Keratinocyte (primary cell): ENCODE data around the gene ERF. TPM values are rescaled to one million over a fixed set of nuclear protein-coding genes. Genes with fewer than 3 reads are reported as not detected.
A peak's percentile ranks its signal among the peaks of the same experiment; 100 is the strongest.

Source experiments
- DNase-seq: peaks from one replicate; pipeline ENCODE4 v3.0.0-alpha.2; 2011; ENCODE audit warnings: low read depth, missing footprints, low spot score
- FAIRE-seq: peaks from 2 replicates; lab custom pipeline; 2011; peaks lifted over from hg19 to GRCh38; lab: Jason Lieb, UNC
- H2AFZ ChIP-seq: 2 replicates; pipeline ENCODE4 v1.6.0; 2012; ENCODE audit warnings: low read length, control low read depth, inconsistent platforms; ENCODE audit not compliant: control insufficient read depth
- H3K27ac ChIP-seq: 2 replicates; pipeline ENCODE4 v1.5.1; 2011; ENCODE audit warnings: low read length; ENCODE audit not compliant: control insufficient read depth, insufficient read depth
- H3K27me3 ChIP-seq: 3 replicates; pipeline ENCODE4 v1.6.0; 2011; ENCODE audit warnings: low read length; ENCODE audit not compliant: control insufficient read depth, insufficient read depth; ENCODE audit errors: extremely low read depth
- H3K36me3 ChIP-seq, 2 experiments: 2 replicates in 1 of 2; 3 replicates in 1 of 2; pipeline ENCODE4 v1.5.1; 2011; ENCODE audit warnings: low read length in 2 of 2, mild to moderate bottlenecking in 1 of 2; ENCODE audit not compliant: control insufficient read depth in 2 of 2, insufficient read depth in 2 of 2; ENCODE audit errors: extremely low read depth in 1 of 2
- H3K4me1 ChIP-seq: 3 replicates; pipeline ENCODE4 v1.5.1; 2011; ENCODE audit warnings: low read length; ENCODE audit not compliant: control insufficient read depth, insufficient read depth; ENCODE audit errors: extremely low read depth
- H3K4me2 ChIP-seq: 3 replicates; pipeline ENCODE4 v1.6.0; 2011; ENCODE audit warnings: low read depth, low read length; ENCODE audit not compliant: control insufficient read depth, insufficient read depth; ENCODE audit errors: extremely low read depth
- H3K4me3 ChIP-seq, 3 experiments: fragments of 200-600 bp in 1 of 3; sonication (generic) in 1 of 3; 2 replicates in 2 of 3; 3 replicates in 1 of 3; pipeline ENCODE4 v1.5.1; 2011 to 2016; ENCODE audit warnings: low read length in 3 of 3, mild to moderate bottlenecking in 3 of 3, control low read depth in 2 of 3, inconsistent platforms in 1 of 3, low read depth in 1 of 3, mixed read lengths in 1 of 3, mixed run types in 1 of 3, moderate library complexity in 1 of 3; ENCODE audit not compliant: control insufficient read depth in 2 of 3, insufficient read depth in 2 of 3; ENCODE audit errors: extremely low read depth in 1 of 3
- H3K79me2 ChIP-seq: 2 replicates; pipeline ENCODE4 v1.6.0; 2012; ENCODE audit warnings: low read length; ENCODE audit not compliant: control insufficient read depth, insufficient read depth
- H3K9ac ChIP-seq: 3 replicates; pipeline ENCODE4 v1.6.0; 2011; ENCODE audit warnings: low read length; ENCODE audit not compliant: control insufficient read depth, insufficient read depth; ENCODE audit errors: extremely low read depth
- H3K9me1 ChIP-seq: 3 replicates; pipeline ENCODE4 v1.6.0; 2011; ENCODE audit warnings: low read length; ENCODE audit not compliant: control insufficient read depth, insufficient read depth; ENCODE audit errors: extremely low read depth
- H3K9me3 ChIP-seq: 2 replicates; pipeline ENCODE4 v1.5.1; 2012; ENCODE audit warnings: low read depth, low read length; ENCODE audit not compliant: control insufficient read depth
- H4K20me1 ChIP-seq: 3 replicates; pipeline ENCODE4 v1.6.0; 2011; ENCODE audit warnings: low read length; ENCODE audit not compliant: control insufficient read depth, insufficient read depth; ENCODE audit errors: extremely low read depth
- EZH2 ChIP-seq: IDR thresholded peaks from one replicate; pipeline ENCODE4 v1.6.1; 2012; ENCODE audit warnings: inconsistent platforms, mild to moderate bottlenecking, low read length, moderate library complexity
- dilution Hi-C: fragments of 300-500 bp; cut with MboI; formaldehyde crosslinking; loops from one replicate; pipeline ENCODE4 v1.7.0; 2020; ENCODE audit warnings: low sequenced_read_pairs; ENCODE audit not compliant: extremely low pct_ligation_motif_present
- polyA plus RNA-seq, 5 experiments: library from polyadenylated mRNA; depleted of rRNA in 3 of 5; stranded (reverse) in 3 of 5; stranded (forward) in 1 of 5; unstranded in 1 of 5; fragments of >200 nt; gene quantifications; 1 replicate in 1 of 5; 2 replicates in 3 of 5; 3 replicates in 1 of 5; pipeline versions ENCODE4 v1.2.1 to v1.2.3, GENCODE V29; 2011 to 2012; ENCODE audit warnings: missing spikeins in 2 of 5, low read depth in 1 of 5, low replicate concordance in 1 of 5
- TF ChIP-seq, protein P1 (sequence below), 3 experiments: IDR thresholded peaks in 1 of 3; conservative IDR thresholded peaks in 1 of 3; optimal IDR thresholded peaks in 1 of 3; 2 replicates in 2 of 3; 3 replicates in 1 of 3; pipeline versions ENCODE3 to v1.5.1; 2011; ENCODE audit warnings: low read length in 3 of 3, mild to moderate bottlenecking in 3 of 3, moderate library complexity in 2 of 3, control low read depth in 1 of 3, inconsistent platforms in 1 of 3; ENCODE audit not compliant: insufficient read depth in 2 of 3; ENCODE audit errors: extremely low read depth in 1 of 3

ERF gene
- polyA plus RNA-seq, 1 donor (not counting 4 experiments of a cell fraction or from before 2014, with no cell fraction given) = 83.5 TPM

DNA sequence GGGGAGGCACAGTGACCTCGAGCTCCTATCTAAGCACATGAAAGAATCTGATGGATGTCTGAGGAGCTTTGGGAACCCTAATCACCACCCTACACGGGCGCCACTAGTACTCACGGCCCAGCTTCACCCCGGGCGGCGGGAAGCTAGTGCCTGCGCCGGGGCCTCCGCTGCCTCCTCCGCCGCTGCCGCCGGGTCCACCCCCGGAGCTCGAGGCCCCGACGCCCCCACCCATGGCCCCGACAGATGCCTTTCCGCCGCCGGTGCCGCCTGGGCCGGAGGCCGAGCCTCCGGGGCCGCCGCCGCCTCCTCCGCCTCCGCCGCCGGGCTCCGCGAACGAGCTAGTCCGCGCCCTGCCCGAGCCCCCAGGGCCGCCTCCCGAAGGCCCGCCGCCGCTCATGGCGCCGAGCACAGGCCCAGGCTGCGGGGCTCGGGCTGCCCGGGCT is 12.8 kb downstream of the ERF start:
- no peak for DNase-seq
- dilution Hi-C loops = no loop called here
- H2AFZ ChIP-seq = no peak overlapping the region

GRCh38 chr19:42241279-42241678 is 13.6 kb downstream of the ERF start:
- Histone ChIP-seq H3K4me2 (peak overlapping the region; percentile 84), H3K4me1 (peaks cover 16% of the 10 kb centered on the region), H2AFZ (no peak overlapping the region), H3K79me2 (peaks cover 36% of the 10 kb centered on the region), H3K9me3 (no peaks in the 10 kb centered on the region), H3K27ac (peak overlapping the region; percentile 80), H3K4me3 (peak overlapping the region; percentile 71 to 90 (median 80)), H3K27me3 (no peaks in the 10 kb centered on the region), H3K36me3 (peaks cover 9 to 20% of the 10 kb centered on the region in 2 experiments), H4K20me1 (peaks cover 7% of the 10 kb centered on the region), H3K9ac (peak overlapping the region; percentile 95), H3K9me1 (peaks cover 3% of the 10 kb centered on the region)
- no peak for DNase-seq
- dilution Hi-C loops = no loop called here
- TF ChIP-seq, protein P1, sequence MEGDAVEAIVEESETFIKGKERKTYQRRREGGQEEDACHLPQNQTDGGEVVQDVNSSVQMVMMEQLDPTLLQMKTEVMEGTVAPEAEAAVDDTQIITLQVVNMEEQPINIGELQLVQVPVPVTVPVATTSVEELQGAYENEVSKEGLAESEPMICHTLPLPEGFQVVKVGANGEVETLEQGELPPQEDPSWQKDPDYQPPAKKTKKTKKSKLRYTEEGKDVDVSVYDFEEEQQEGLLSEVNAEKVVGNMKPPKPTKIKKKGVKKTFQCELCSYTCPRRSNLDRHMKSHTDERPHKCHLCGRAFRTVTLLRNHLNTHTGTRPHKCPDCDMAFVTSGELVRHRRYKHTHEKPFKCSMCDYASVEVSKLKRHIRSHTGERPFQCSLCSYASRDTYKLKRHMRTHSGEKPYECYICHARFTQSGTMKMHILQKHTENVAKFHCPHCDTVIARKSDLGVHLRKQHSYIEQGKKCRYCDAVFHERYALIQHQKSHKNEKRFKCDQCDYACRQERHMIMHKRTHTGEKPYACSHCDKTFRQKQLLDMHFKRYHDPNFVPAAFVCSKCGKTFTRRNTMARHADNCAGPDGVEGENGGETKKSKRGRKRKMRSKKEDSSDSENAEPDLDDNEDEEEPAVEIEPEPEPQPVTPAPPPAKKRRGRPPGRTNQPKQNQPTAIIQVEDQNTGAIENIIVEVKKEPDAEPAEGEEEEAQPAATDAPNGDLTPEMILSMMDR (optimal IDR thresholded peaks at IDR 0.05 in 1 of 3, IDR thresholded peaks at IDR 0.05 in 1 of 3, conservative IDR thresholded peaks at IDR 0.05 in 1 of 3; ENCODE audit: extremely low read depth in 1 of 3, insufficient read depth in 2 of 3, low read length in 3 of 3) = no peak
- no peak for TF ChIP-seq EZH2
- no peak for FAIRE-seq

More for the DNA sequence above, 12.8 kb downstream of the ERF start:
- Histone ChIP-seq H4K20me1 (peaks cover 11% of the 10 kb centered on the region), H3K27ac (peak overlapping the region; percentile 80), H3K9me1 (peaks cover 3% of the 10 kb centered on the region), H3K4me1 (peaks cover 18% of the 10 kb centered on the region), H3K27me3 (no peaks in the 10 kb centered on the region), H3K9me3 (no peaks in the 10 kb centered on the region), H3K4me3 (peak overlapping the region; percentile 71 to 90 (median 80)), H3K36me3 (peaks cover 4 to 22% of the 10 kb centered on the region in 2 experiments), H3K79me2 (peaks cover 36% of the 10 kb centered on the region), H3K9ac (peak overlapping the region; percentile 95), H3K4me2 (peak overlapping the region; percentile 84)
- TF ChIP-seq, protein P1 (optimal IDR thresholded peaks at IDR 0.05 in 1 of 3, IDR thresholded peaks at IDR 0.05 in 1 of 3, conservative IDR thresholded peaks at IDR 0.05 in 1 of 3; ENCODE audit: extremely low read depth in 1 of 3, insufficient read depth in 2 of 3, low read length in 3 of 3) = no peak
- no peak for TF ChIP-seq EZH2
- no peak for FAIRE-seq
